A549 (cell line): ENCODE results near the gene MPRIP. TPM values are rescaled to one million over a fixed set of nuclear protein-coding genes. Genes with fewer than 3 reads are reported as not detected.
A peak's percentile ranks its signal among the peaks of the same experiment; 100 is the strongest.

Experiments
- ATAC-seq, 2 experiments: fragments of 200-7000 bp in 1 of 2; fragments of >200 bp in 1 of 2; cut with Nextera tagmentation in 1 of 2; cut with Tn5 transposase in 1 of 2; 3 replicates each; pipeline versions ENCODE4 v1.8.0 to v1.9.1; 2018 to 2020; ENCODE audit warnings: mild to moderate bottlenecking in 1 of 2, moderate library complexity in 1 of 2
- CTCF ChIA-PET: fragments of 300-600 bp; sonication (Branson Sonifier 250); formaldehyde crosslinking; extraction: SDS; loops from one replicate; lab custom pipeline; 2021; ENCODE audit warnings: antibody characterized with exemption, inconsistent platforms; lab: Yijun Ruan, JAX
- POLR2A ChIA-PET: fragments of 350-600 bp; formaldehyde crosslinking; extraction: SDS; loops from one replicate; lab custom pipeline; 2021; ENCODE audit warnings: antibody characterized with exemption, inconsistent platforms; lab: Yijun Ruan, JAX
- DNase-seq, 2 experiments: peaks; one replicate each; pipeline versions ENCODE4 v3.0.0 to v3.0.0-alpha.2; 2011 to 2016; ENCODE audit warnings: low read depth in 1 of 2, low spot score in 1 of 2
- FAIRE-seq: peaks from 2 replicates; lab custom pipeline; 2011; peaks lifted over from hg19 to GRCh38; lab: Jason Lieb, UNC
- H3K27ac ChIP-seq, 2 experiments: fragments of >200 bp; sonication (Bioruptor Twin); formaldehyde crosslinking; 3 replicates each; pipeline ENCODE4 v1.5.1; 2016 to 2017
- H3K4me1 ChIP-seq: fragments of >200 bp; sonication (Bioruptor Twin); formaldehyde crosslinking; 3 replicates; pipeline ENCODE4 v1.6.1; 2016
- H3K4me2 ChIP-seq: fragments of >200 bp; sonication (Bioruptor Twin); formaldehyde crosslinking; 3 replicates; pipeline ENCODE4 v1.6.1; 2016
- H3K4me3 ChIP-seq: fragments of >200 bp; sonication (Bioruptor Twin); formaldehyde crosslinking; 3 replicates; pipeline ENCODE4 v1.5.1; 2016
- H3K9me3 ChIP-seq: fragments of >200 bp; sonication (Bioruptor Twin); formaldehyde crosslinking; 3 replicates; pipeline ENCODE4 v1.6.1; 2016
- BHLHE40 ChIP-seq: IDR thresholded peaks from 2 replicates; pipeline ENCODE4 v1.6.1; 2012; ENCODE audit warnings: low read depth, low read length, inconsistent platforms
- CHD2 ChIP-seq: fragments of 150-350 bp; IDR thresholded peaks from 2 replicates; pipeline ENCODE4 v1.6.1; 2014; ENCODE audit warnings: low read length; ENCODE audit not compliant: partially characterized antibody
- EHF ChIP-seq: fragments of 250-450 bp; sonication (Bioruptor Pico); IDR thresholded peaks from 2 replicates; pipeline ENCODE4 v1.5.0; 2020; ENCODE audit warnings: mild to moderate bottlenecking
- ESRRA ChIP-seq: fragments of 150-350 bp; IDR thresholded peaks from 2 replicates; pipeline ENCODE4 v1.6.1; 2014; ENCODE audit warnings: mild to moderate bottlenecking, low read length, borderline replicate concordance
- FOSL2 ChIP-seq, 2 experiments: fragments of 450-650 bp in 1 of 2; fragments of >200 bp in 1 of 2; sonication (Bioruptor Twin) in 1 of 2; formaldehyde crosslinking; IDR thresholded peaks; 2 replicates each; pipeline versions ENCODE4 v1.5.0 to v1.6.1; 2016 to 2020; ENCODE audit warnings: mild to moderate bottlenecking in 1 of 2, moderate library complexity in 1 of 2
- HOXB13 ChIP-seq: fragments of 250-450 bp; sonication (Bioruptor Pico); IDR thresholded peaks from 2 replicates; pipeline ENCODE4 v1.5.0; 2020; ENCODE audit warnings: low read depth, mild to moderate bottlenecking, moderate library complexity
- HOXB5 ChIP-seq: fragments of 250-450 bp; sonication (Bioruptor Pico); IDR thresholded peaks from 2 replicates; pipeline ENCODE4 v1.5.0; 2020; ENCODE audit warnings: mild to moderate bottlenecking, moderate library complexity
- JUN ChIP-seq, 2 experiments: fragments of >200 bp; sonication (Bioruptor Twin); formaldehyde crosslinking; IDR thresholded peaks; 2 replicates in 1 of 2; 3 replicates in 1 of 2; pipeline ENCODE4 v1.6.1; 2016 to 2017
- JUNB ChIP-seq: fragments of >200 bp; sonication (Bioruptor Twin); formaldehyde crosslinking; IDR thresholded peaks from 2 replicates; pipeline ENCODE4 v1.6.1; 2016
- KDM5A ChIP-seq: fragments of 200-600 bp; sonication (generic); IDR thresholded peaks from 2 replicates; pipeline ENCODE4 v1.6.1; 2016; ENCODE audit warnings: antibody characterized with exemption, mild to moderate bottlenecking
- MAFK ChIP-seq: fragments of 450-650 bp; IDR thresholded peaks from 2 replicates; pipeline ENCODE4 v1.6.1; 2014; ENCODE audit not compliant: partially characterized antibody
- MYC ChIP-seq: IDR thresholded peaks from 2 replicates; pipeline ENCODE4 v1.6.1; 2012; ENCODE audit warnings: mild to moderate bottlenecking, inconsistent platforms, low read length, improper control_type of control experiment, borderline replicate concordance
- NFE2L2 ChIP-seq: fragments of 150-350 bp; conservative IDR thresholded peaks from 2 replicates; pipeline ENCODE4 v1.6.1; 2014; ENCODE audit warnings: low read length
- POLR2A ChIP-seq: IDR thresholded peaks from 2 replicates; pipeline ENCODE4 v1.6.1; 2012; ENCODE audit warnings: mild to moderate bottlenecking, low read length
- RAD21 ChIP-seq, 2 experiments: fragments of >200 bp in 1 of 2; sonication (Bioruptor Twin) in 1 of 2; formaldehyde crosslinking in 1 of 2; IDR thresholded peaks in 1 of 2; conservative IDR thresholded peaks in 1 of 2; 2 replicates in 1 of 2; 3 replicates in 1 of 2; pipeline ENCODE4 v1.6.1; 2012 to 2018; ENCODE audit warnings: inconsistent platforms in 1 of 2
- RNF2 ChIP-seq: fragments of 200-600 bp; sonication (generic); IDR thresholded peaks from 2 replicates; pipeline ENCODE4 v1.6.1; 2016; ENCODE audit warnings: low read depth, mild to moderate bottlenecking, antibody characterized with exemption, moderate library complexity, borderline replicate concordance
- SMC3 ChIP-seq: fragments of >200 bp; sonication (Bioruptor Twin); formaldehyde crosslinking; IDR thresholded peaks from 3 replicates; pipeline ENCODE4 v1.6.1; 2018; ENCODE audit warnings: inconsistent platforms
- USF2 ChIP-seq: fragments of 450-650 bp; IDR thresholded peaks from 2 replicates; pipeline ENCODE4 v1.6.1; 2014; ENCODE audit warnings: antibody characterized with exemption
- WGBS: methylation state at CpG from one replicate; pipeline ENCODE4 v1.1.6; 2017; ENCODE audit errors: missing lambda C conversion rate; 5-methylcytosine and 5-hydroxymethylcytosine counted together
- polyA plus RNA-seq, 4 experiments: library from polyadenylated mRNA; depleted of rRNA in 3 of 4; stranded (reverse); fragments of >200 nt; fragmentation: RNase III in 1 of 4; extraction: RNeasy Plus Mini Kit Qiagen cat#74134 plus additional on column Dnase treatment in 1 of 4; gene quantifications; 2 replicates in 3 of 4; 3 replicates in 1 of 4; pipeline ENCODE4 v1.2.3, GENCODE V29; 2011 to 2017
- TF ChIP-seq, protein P1 (sequence below): fragments of >200 bp; sonication (Bioruptor Twin); formaldehyde crosslinking; IDR thresholded peaks from 3 replicates; pipeline ENCODE4 v1.5.1; 2016
- TF ChIP-seq, protein P2 (sequence below): fragments of >200 bp; sonication (Bioruptor Twin); formaldehyde crosslinking; IDR thresholded peaks from 3 replicates; pipeline ENCODE4 v1.6.1; 2016
- TF ChIP-seq, protein P3 (sequence below): IDR thresholded peaks from 2 replicates; pipeline ENCODE4 v1.6.1; 2012
- TF ChIP-seq, protein P4 (sequence below): fragments of 200-600 bp; sonication (generic); IDR thresholded peaks from 2 replicates; pipeline ENCODE4 v1.6.1; 2016; ENCODE audit warnings: antibody characterized with exemption, mild to moderate bottlenecking, moderate library complexity

MPRIP gene
- polyA plus RNA-seq, 2 of the 4 experiments (the other 2 are of a cell fraction) = 147 to 228 TPM

DNA sequence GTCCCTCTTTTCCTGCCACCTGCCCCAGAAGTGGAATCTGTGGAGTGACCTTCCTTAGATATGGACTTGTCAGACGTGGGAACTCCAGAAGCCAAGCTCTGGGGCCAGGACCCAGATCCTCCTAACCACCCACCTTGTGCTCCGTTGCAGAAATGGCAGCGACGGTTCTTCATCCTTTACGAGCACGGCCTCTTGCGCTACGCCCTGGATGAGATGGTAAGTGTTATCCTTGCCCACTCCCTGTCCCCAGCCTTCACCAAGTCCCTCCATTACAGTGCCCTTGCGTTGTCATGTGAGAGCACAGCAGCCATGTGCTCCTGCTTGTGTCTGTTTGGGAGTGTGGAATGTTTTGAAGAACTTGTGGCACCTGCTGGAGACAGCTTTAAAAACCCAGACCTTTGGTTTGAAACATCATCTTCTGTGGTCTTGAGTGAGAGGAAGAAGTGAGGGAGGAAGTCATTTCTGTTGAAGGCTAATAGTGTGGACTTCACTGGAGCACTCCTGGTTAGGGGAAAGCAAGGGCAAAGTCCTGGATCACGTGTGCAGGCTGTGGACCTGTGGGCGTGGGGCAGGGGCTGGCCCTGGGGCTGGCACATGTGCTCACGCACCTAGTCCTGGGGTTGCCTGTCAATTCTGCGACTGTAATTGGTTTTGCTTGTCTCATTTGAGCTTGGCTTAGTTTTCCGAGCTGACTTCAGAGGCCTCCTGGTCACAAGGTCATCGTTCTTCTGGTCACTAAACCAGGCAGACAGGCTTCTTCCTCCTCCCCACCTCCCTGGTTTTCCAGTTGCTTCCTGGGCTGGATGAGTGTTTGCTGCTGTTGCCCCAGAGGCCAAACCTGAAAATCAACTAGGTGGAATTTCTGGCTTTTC lies 35.8 kb downstream of the MPRIP start:
- ATAC-seq (no peak), FAIRE-seq (no peak), DNase-seq (no peak)
- H3K4me2 ChIP-seq = peak overlapping the region; percentile 9; the same call in 1 of the 3 replicates
- peaks cover 88% of the 10 kb centered on the region for H3K4me1 ChIP-seq
- POLR2A ChIA-PET = no interaction called here
- no peak overlapping the region for H3K4me3 ChIP-seq
- CTCF ChIA-PET = interaction anchor here (0.7 to 2.0 kb wide), 6 partner anchors 8 to 77 kb away, joined by 3 to 5 read pairs (median 3); no protein-coding TSS in a partner anchor
- H3K27ac ChIP-seq = peak overlapping the region; percentile 24 to 53; a peak in 4 of 6 replicates
- 90% methylated on average over 15 of the region's 15 CpGs for WGBS
- H3K9me3 ChIP-seq = no peaks in the 10 kb centered on the region
- TF ChIP-seq EHF (no peak), RNF2 (no peak), JUN (IDR thresholded peaks at IDR 0.05) (no peak), KDM5A (no peak), BHLHE40 (no peak), USF2 (no peak), POLR2A (no peak)
- TF ChIP-seq, protein P1, sequence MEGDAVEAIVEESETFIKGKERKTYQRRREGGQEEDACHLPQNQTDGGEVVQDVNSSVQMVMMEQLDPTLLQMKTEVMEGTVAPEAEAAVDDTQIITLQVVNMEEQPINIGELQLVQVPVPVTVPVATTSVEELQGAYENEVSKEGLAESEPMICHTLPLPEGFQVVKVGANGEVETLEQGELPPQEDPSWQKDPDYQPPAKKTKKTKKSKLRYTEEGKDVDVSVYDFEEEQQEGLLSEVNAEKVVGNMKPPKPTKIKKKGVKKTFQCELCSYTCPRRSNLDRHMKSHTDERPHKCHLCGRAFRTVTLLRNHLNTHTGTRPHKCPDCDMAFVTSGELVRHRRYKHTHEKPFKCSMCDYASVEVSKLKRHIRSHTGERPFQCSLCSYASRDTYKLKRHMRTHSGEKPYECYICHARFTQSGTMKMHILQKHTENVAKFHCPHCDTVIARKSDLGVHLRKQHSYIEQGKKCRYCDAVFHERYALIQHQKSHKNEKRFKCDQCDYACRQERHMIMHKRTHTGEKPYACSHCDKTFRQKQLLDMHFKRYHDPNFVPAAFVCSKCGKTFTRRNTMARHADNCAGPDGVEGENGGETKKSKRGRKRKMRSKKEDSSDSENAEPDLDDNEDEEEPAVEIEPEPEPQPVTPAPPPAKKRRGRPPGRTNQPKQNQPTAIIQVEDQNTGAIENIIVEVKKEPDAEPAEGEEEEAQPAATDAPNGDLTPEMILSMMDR = no peak
- TF ChIP-seq, protein P2, sequence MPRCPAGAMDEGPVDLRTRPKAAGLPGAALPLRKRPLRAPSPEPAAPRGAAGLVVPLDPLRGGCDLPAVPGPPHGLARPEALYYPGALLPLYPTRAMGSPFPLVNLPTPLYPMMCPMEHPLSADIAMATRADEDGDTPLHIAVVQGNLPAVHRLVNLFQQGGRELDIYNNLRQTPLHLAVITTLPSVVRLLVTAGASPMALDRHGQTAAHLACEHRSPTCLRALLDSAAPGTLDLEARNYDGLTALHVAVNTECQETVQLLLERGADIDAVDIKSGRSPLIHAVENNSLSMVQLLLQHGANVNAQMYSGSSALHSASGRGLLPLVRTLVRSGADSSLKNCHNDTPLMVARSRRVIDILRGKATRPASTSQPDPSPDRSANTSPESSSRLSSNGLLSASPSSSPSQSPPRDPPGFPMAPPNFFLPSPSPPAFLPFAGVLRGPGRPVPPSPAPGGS = no peak
- TF ChIP-seq, all 56 proteins: peak for 0

DNA sequence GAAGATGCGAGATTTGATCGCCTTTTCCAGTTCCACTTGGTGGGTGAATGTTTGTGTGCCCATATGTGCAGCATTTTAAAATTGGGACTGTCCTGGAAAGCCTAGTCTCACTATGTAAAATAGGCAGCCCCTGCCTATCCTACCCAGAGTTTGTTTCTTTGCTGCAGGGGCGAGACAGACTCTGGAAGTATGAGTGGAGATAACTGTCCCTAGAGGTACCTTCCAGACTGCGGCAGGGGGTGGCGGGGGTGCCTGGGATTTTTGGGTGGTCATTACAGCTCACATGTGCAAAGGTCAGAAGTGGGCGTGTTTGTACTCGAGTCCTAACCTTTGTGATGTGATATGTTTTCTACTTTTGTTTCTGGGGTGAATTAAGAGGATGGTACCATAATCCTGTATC lies 36.6 kb downstream of the MPRIP start:
- CTCF ChIA-PET = interaction anchor here (1.2 kb wide), 1 partner anchor 15 kb away, joined by 3 read pairs; no protein-coding TSS in a partner anchor

More for the DNA sequence above, 36.6 kb downstream of the MPRIP start:
- POLR2A ChIA-PET = no interaction called here
- peak overlapping the region; percentile 24 to 53; a peak in 4 of 6 replicates for H3K27ac ChIP-seq
- ATAC-seq (no peak), DNase-seq (no peak), FAIRE-seq (no peak)
- 91% methylated on average over 7 of the region's 7 CpGs for WGBS
- no peak for TF ChIP-seq JUN (IDR thresholded peaks at IDR 0.05)
- TF ChIP-seq, protein P2 = no peak
- no peak for TF ChIP-seq SMC3
- TF ChIP-seq NFE2L2 = no peak
- no peak for TF ChIP-seq CHD2
- TF ChIP-seq HOXB5 = no peak
- TF ChIP-seq HOXB13 (CRISPR knock-in tag) = no peak
- no peak for TF ChIP-seq KDM5A
- TF ChIP-seq FOSL2 (IDR thresholded peaks at IDR 0.05) = no peak
- no peak for TF ChIP-seq FOSL2 (CRISPR knock-in tag; IDR thresholded peaks at IDR 0.05)
- no peak for TF ChIP-seq RNF2
- TF ChIP-seq, protein P3, sequence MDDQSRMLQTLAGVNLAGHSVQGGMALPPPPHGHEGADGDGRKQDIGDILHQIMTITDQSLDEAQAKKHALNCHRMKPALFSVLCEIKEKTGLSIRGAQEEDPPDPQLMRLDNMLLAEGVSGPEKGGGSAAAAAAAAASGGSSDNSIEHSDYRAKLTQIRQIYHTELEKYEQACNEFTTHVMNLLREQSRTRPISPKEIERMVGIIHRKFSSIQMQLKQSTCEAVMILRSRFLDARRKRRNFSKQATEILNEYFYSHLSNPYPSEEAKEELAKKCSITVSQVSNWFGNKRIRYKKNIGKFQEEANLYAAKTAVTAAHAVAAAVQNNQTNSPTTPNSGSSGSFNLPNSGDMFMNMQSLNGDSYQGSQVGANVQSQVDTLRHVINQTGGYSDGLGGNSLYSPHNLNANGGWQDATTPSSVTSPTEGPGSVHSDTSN = no peak
- TF ChIP-seq MYC = no peak
- TF ChIP-seq, protein P4, sequence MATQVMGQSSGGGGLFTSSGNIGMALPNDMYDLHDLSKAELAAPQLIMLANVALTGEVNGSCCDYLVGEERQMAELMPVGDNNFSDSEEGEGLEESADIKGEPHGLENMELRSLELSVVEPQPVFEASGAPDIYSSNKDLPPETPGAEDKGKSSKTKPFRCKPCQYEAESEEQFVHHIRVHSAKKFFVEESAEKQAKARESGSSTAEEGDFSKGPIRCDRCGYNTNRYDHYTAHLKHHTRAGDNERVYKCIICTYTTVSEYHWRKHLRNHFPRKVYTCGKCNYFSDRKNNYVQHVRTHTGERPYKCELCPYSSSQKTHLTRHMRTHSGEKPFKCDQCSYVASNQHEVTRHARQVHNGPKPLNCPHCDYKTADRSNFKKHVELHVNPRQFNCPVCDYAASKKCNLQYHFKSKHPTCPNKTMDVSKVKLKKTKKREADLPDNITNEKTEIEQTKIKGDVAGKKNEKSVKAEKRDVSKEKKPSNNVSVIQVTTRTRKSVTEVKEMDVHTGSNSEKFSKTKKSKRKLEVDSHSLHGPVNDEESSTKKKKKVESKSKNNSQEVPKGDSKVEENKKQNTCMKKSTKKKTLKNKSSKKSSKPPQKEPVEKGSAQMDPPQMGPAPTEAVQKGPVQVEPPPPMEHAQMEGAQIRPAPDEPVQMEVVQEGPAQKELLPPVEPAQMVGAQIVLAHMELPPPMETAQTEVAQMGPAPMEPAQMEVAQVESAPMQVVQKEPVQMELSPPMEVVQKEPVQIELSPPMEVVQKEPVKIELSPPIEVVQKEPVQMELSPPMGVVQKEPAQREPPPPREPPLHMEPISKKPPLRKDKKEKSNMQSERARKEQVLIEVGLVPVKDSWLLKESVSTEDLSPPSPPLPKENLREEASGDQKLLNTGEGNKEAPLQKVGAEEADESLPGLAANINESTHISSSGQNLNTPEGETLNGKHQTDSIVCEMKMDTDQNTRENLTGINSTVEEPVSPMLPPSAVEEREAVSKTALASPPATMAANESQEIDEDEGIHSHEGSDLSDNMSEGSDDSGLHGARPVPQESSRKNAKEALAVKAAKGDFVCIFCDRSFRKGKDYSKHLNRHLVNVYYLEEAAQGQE = no peak
- TF ChIP-seq EHF = no peak
- TF ChIP-seq JUNB = no peak
- TF ChIP-seq RAD21 (conservative IDR thresholded peaks at IDR 0.05 in 1 of 2, IDR thresholded peaks at IDR 0.05 in 1 of 2) = no peak
- no peak for TF ChIP-seq MAFK
- TF ChIP-seq ESRRA = no peak
- H3K4me2 ChIP-seq = 0 out of 3 replicates have a peak overlapping the region, but pooled peaks have one; percentile 4
- peaks cover 80% of the 10 kb centered on the region for H3K4me1 ChIP-seq
- H3K4me3 ChIP-seq = no peak overlapping the region
- no peaks in the 10 kb centered on the region for H3K9me3 ChIP-seq
